SJSA1 (cell line): ENCODE results near the gene PLB1. TPM values are rescaled to one million over a fixed set of nuclear protein-coding genes. Genes with fewer than 3 reads are reported as not detected.
"Not testable (repeated sequence)": the region's sequence is repeated elsewhere in the genome, so short reads cannot be mapped to it uniquely, and the experiment has no call there.

Experiments used
- DNase-seq, 2 experiments: peaks; one replicate each; pipeline ENCODE4 v3.0.0-alpha.2; 2015 to 2020; ENCODE audit warnings: low spot score in 2 of 2, low read depth in 1 of 2
- H3K27ac ChIP-seq: fragments of 250-450 bp; sonication (Bioruptor Pico); 2 replicates; pipeline ENCODE4 v1.5.1; 2020; ENCODE audit warnings: mild to moderate bottlenecking, moderate library complexity
- H3K27me3 ChIP-seq: fragments of 250-450 bp; sonication (Bioruptor Pico); replicated peaks from 2 replicates; pipeline ENCODE4 v1.5.1; 2020; ENCODE audit warnings: mild to moderate bottlenecking, moderate library complexity
- H3K36me3 ChIP-seq: fragments of 250-450 bp; sonication (Bioruptor Pico); 2 replicates; pipeline ENCODE4 v1.5.1; 2020; ENCODE audit warnings: mild to moderate bottlenecking
- H3K4me1 ChIP-seq: fragments of 250-450 bp; sonication (Bioruptor Pico); replicated peaks from 2 replicates; pipeline ENCODE4 v1.6.1; 2021; ENCODE audit warnings: mild to moderate bottlenecking
- H3K4me3 ChIP-seq: fragments of 250-450 bp; sonication (Bioruptor Pico); 2 replicates; pipeline ENCODE4 v1.5.1; 2020; ENCODE audit warnings: mild to moderate bottlenecking
- H3K9me3 ChIP-seq: fragments of 250-450 bp; sonication (Bioruptor Pico); replicated peaks from 2 replicates; pipeline ENCODE4 v1.5.1; 2020; ENCODE audit warnings: mild to moderate bottlenecking
- total RNA-seq: library from RNA; depleted of rRNA; stranded (reverse); fragments of >200 nt; shearing (Covaris generic); gene quantifications from 2 replicates; pipeline ENCODE4 v1.2.3, GENCODE V29; 2014

Gene PLB1
- total RNA-seq, 1 experiment from 2014 or later = 4.6 TPM

GRCh38 chr2:28544405-28544921 is 48.6 kb downstream of the PLB1 start:
- Histone ChIP-seq H3K4me3 (no peak overlapping the region), H3K27me3 (no peaks in the 10 kb centered on the region), H3K36me3 (no peaks in the 10 kb centered on the region), H3K9me3 (no peaks in the 10 kb centered on the region), H3K27ac (no peak overlapping the region), H3K4me1 (no peaks in the 10 kb centered on the region; the same call in 1 of the 2 replicates)
- no peak for DNase-seq

- H3K27me3 ChIP-seq = no peaks in the 10 kb centered on the region
- H3K27ac ChIP-seq = no peak overlapping the region
- no peaks in the 10 kb centered on the region for H3K4me1 ChIP-seq
- no peak for DNase-seq
- H3K9me3 ChIP-seq = no peaks in the 10 kb centered on the region
- no peaks in the 10 kb centered on the region for H3K36me3 ChIP-seq
- H3K4me3 ChIP-seq = no peak overlapping the region
These were observed 49.2 kb downstream of the PLB1 start for GRCh38 chr2:28544922-28545589.

- H3K27ac ChIP-seq = no peak overlapping the region
- no peak for DNase-seq
- no peaks in the 10 kb centered on the region for H3K4me1 ChIP-seq
- H3K4me3 ChIP-seq = no peak overlapping the region
- H3K9me3 ChIP-seq = no peaks in the 10 kb centered on the region
- H3K27me3 ChIP-seq = no peaks in the 10 kb centered on the region
- H3K36me3 ChIP-seq = no peaks in the 10 kb centered on the region
These were observed 49.8 kb downstream of the PLB1 start for GRCh38 chr2:28545590-28546200.

GRCh38 chr2:28546242-28546641 is 50.4 kb downstream of the PLB1 start:
- DNase-seq = no peak

GRCh38 chr2:28547223-28547860 is 51.5 kb downstream of the PLB1 start:
- H3K4me1 ChIP-seq = no peaks in the 10 kb centered on the region
- H3K4me3 ChIP-seq = no peak overlapping the region
- no peaks in the 10 kb centered on the region for H3K27me3 ChIP-seq
- H3K9me3 ChIP-seq = no peaks in the 10 kb centered on the region
- no peaks in the 10 kb centered on the region for H3K36me3 ChIP-seq
- H3K27ac ChIP-seq = no peak overlapping the region
- no peak for DNase-seq

More at GRCh38 chr2:28546242-28546641, 50.4 kb downstream of the PLB1 start:
- no peaks in the 10 kb centered on the region for H3K9me3 ChIP-seq
- H3K4me3 ChIP-seq = no peak overlapping the region
- H3K36me3 ChIP-seq = no peaks in the 10 kb centered on the region
- H3K27ac ChIP-seq = no peak overlapping the region
- no peaks in the 10 kb centered on the region for H3K27me3 ChIP-seq
- H3K4me1 ChIP-seq = no peaks in the 10 kb centered on the region

- Histone ChIP-seq H3K36me3 (no peaks in the 10 kb centered on the region), H3K27ac (no peak overlapping the region), H3K9me3 (no peaks in the 10 kb centered on the region), H3K4me1 (no peaks in the 10 kb centered on the region), H3K4me3 (no peak overlapping the region), H3K27me3 (no peaks in the 10 kb centered on the region)
- DNase-seq = no peak
These were observed 52.2 kb downstream of the PLB1 start for GRCh38 chr2:28547906-28548600.

GRCh38 chr2:28550345-28550744 is 54.5 kb downstream of the PLB1 start:
- not testable (repeated sequence) for H3K4me1 ChIP-seq, DNase-seq, H3K36me3 ChIP-seq, H3K27me3 ChIP-seq, H3K27ac ChIP-seq, H3K9me3 ChIP-seq, H3K4me3 ChIP-seq

- Histone ChIP-seq H3K27ac (no peak overlapping the region), H3K4me1 (no peaks in the 10 kb centered on the region), H3K4me3 (no peak overlapping the region), H3K27me3 (no peaks in the 10 kb centered on the region), H3K9me3 (no peaks in the 10 kb centered on the region), H3K36me3 (no peaks in the 10 kb centered on the region)
- no peak for DNase-seq
These were observed 56.4 kb downstream of the PLB1 start for GRCh38 chr2:28552045-28552823.

- H3K4me3 ChIP-seq = no peak overlapping the region
- no peaks in the 10 kb centered on the region for H3K27me3 ChIP-seq
- H3K27ac ChIP-seq = no peak overlapping the region
- H3K36me3 ChIP-seq = no peaks in the 10 kb centered on the region
- no peaks in the 10 kb centered on the region for H3K9me3 ChIP-seq
- H3K4me1 ChIP-seq = no peaks in the 10 kb centered on the region
- DNase-seq = no peak
These were observed 60.4 kb downstream of the PLB1 start for GRCh38 chr2:28556303-28556702.

- no peaks in the 10 kb centered on the region for H3K4me1 ChIP-seq
- no peaks in the 10 kb centered on the region for H3K9me3 ChIP-seq
- no peak for DNase-seq
- H3K27ac ChIP-seq = no peak overlapping the region
- H3K36me3 ChIP-seq = no peaks in the 10 kb centered on the region
- H3K4me3 ChIP-seq = no peak overlapping the region
- H3K27me3 ChIP-seq = no peaks in the 10 kb centered on the region
These were observed 61.7 kb downstream of the PLB1 start for GRCh38 chr2:28557389-28558131.

GRCh38 chr2:28558158-28558820 is 62.4 kb downstream of the PLB1 start:
- Histone ChIP-seq H3K4me1 (no peaks in the 10 kb centered on the region), H3K27ac (no peak overlapping the region), H3K4me3 (no peak overlapping the region), H3K9me3 (no peaks in the 10 kb centered on the region), H3K36me3 (no peaks in the 10 kb centered on the region), H3K27me3 (no peaks in the 10 kb centered on the region)
- no peak for DNase-seq

GRCh38 chr2:28558918-28559317 is 63.1 kb downstream of the PLB1 start:
- no peaks in the 10 kb centered on the region for H3K9me3 ChIP-seq
- H3K36me3 ChIP-seq = no peaks in the 10 kb centered on the region
- no peaks in the 10 kb centered on the region for H3K27me3 ChIP-seq
- no peaks in the 10 kb centered on the region for H3K4me1 ChIP-seq
- no peak overlapping the region for H3K4me3 ChIP-seq
- DNase-seq = no peak
- H3K27ac ChIP-seq = no peak overlapping the region
